IMR-90 (cell line): ENCODE data around the gene PAK5.

Experiments used
- MAZ ChIP-seq: IDR thresholded peaks from 2 replicates; pipeline ENCODE4 v1.6.1; 2012; ENCODE audit warnings: low read depth, mild to moderate bottlenecking, low read length, improper control_type of control experiment, moderate library complexity, borderline replicate concordance
- MXI1 ChIP-seq: IDR thresholded peaks from 2 replicates; pipeline ENCODE4 v1.6.1; 2012; ENCODE audit warnings: low read depth, mild to moderate bottlenecking, low read length, moderate library complexity, borderline replicate concordance
- POLR2A ChIP-seq: IDR thresholded peaks from 2 replicates; pipeline ENCODE4 v1.6.1; 2012; ENCODE audit warnings: mild to moderate bottlenecking, low read depth, low read length
- RAD21 ChIP-seq: IDR thresholded peaks from 2 replicates; pipeline ENCODE4 v1.6.1; 2012; ENCODE audit warnings: low read length, improper control_type of control experiment
- SMC3 ChIP-seq: fragments of 150-350 bp; IDR thresholded peaks from 2 replicates; pipeline ENCODE4 v1.6.1; 2016; ENCODE audit warnings: low read depth, mild to moderate bottlenecking, antibody characterized with exemption, low read length, moderate library complexity
- TF ChIP-seq, protein P1 (sequence below): conservative IDR thresholded peaks from 2 replicates; pipeline ENCODE4 v1.5.1; 2012; ENCODE audit warnings: mild to moderate bottlenecking, low read depth, low read length, improper control_type of control experiment
- TF ChIP-seq, protein P2 (sequence below): fragments of 150-350 bp; IDR thresholded peaks from 2 replicates; pipeline ENCODE4 v1.6.1; 2017; ENCODE audit warnings: mild to moderate bottlenecking, antibody characterized with exemption, low read length, low read depth

DNA sequence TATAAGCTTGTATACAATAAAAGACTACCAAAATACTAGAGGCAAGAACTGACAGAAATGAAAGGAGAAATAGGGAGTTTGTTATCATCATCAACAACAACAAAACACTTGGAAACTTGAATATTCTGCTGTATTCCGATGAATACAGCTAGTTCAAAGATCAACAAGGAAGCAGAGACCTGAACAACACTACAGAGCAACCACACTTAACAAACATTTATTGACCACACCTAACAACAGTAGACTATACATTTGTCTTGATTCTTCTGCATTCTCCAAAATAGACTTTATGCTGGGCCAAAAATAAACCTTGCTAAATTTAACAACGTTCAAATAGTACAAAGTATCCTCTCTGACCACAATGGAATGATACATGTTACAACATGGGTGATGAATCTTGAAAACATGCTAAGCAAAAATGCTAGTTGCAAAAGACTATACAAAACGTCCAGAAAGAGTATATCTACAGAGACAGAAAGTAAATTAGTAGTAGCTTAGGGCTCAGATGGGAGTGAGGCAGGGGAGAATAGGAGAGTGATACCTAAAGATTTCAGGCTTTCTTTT, 39.1 kb upstream of the PAK5 start:
- TF ChIP-seq RAD21, result no peak
- TF ChIP-seq, protein P1, sequence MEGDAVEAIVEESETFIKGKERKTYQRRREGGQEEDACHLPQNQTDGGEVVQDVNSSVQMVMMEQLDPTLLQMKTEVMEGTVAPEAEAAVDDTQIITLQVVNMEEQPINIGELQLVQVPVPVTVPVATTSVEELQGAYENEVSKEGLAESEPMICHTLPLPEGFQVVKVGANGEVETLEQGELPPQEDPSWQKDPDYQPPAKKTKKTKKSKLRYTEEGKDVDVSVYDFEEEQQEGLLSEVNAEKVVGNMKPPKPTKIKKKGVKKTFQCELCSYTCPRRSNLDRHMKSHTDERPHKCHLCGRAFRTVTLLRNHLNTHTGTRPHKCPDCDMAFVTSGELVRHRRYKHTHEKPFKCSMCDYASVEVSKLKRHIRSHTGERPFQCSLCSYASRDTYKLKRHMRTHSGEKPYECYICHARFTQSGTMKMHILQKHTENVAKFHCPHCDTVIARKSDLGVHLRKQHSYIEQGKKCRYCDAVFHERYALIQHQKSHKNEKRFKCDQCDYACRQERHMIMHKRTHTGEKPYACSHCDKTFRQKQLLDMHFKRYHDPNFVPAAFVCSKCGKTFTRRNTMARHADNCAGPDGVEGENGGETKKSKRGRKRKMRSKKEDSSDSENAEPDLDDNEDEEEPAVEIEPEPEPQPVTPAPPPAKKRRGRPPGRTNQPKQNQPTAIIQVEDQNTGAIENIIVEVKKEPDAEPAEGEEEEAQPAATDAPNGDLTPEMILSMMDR, result no peak
- no peak for TF ChIP-seq MAZ
- no peak for TF ChIP-seq SMC3
- TF ChIP-seq, protein P2, sequence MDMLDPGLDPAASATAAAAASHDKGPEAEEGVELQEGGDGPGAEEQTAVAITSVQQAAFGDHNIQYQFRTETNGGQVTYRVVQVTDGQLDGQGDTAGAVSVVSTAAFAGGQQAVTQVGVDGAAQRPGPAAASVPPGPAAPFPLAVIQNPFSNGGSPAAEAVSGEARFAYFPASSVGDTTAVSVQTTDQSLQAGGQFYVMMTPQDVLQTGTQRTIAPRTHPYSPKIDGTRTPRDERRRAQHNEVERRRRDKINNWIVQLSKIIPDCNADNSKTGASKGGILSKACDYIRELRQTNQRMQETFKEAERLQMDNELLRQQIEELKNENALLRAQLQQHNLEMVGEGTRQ, result no peak
- no peak for TF ChIP-seq MXI1
- TF ChIP-seq POLR2A, result no peak
